Measurements from ENCODE around the gene CFAP90. TPM values are rescaled to one million over a fixed set of nuclear protein-coding genes. Genes with fewer than 3 reads are reported as not detected.

The CFAP90 gene
- total RNA-seq, 2 experiments from 2014 or later, result not detected

DNA sequence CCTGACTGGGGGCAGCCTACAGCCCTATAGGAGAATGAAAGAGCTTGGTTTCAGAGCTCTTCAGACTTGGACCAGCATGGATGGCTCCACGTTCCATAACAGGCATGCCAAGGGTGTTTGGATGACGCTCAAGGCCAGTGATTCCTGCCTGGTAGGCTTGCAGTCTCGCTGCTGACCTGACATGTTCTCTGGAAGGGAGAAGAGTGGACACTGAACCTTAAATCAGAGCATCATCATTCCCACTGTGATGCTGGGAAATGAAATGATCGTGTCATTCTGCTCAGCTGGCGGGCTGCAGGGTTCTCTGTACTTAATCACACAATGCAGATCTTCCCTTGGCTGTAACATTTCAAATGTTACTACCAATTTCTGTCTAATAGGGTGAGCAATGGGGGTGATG lies 57.0 kb downstream of the CFAP90 start:
- Mint-ChIP-seq H3K36me3 (no peaks in the 10 kb centered on the region), H3K9me3 (no peaks in the 10 kb centered on the region), H3K4me3 (no peak overlapping the region), H3K27ac (no peak overlapping the region), H3K27me3 (peaks cover 24% of the 10 kb centered on the region), H3K4me1 (ENCODE audit: low read depth) (no peaks in the 10 kb centered on the region)
- CTCF ChIA-PET, result no interaction called here
- POLR2A ChIA-PET, result no interaction called here
- intact Hi-C loops (cut with micrococcal nuclease), result no loop called here
- no peak for DNase-seq

DNA sequence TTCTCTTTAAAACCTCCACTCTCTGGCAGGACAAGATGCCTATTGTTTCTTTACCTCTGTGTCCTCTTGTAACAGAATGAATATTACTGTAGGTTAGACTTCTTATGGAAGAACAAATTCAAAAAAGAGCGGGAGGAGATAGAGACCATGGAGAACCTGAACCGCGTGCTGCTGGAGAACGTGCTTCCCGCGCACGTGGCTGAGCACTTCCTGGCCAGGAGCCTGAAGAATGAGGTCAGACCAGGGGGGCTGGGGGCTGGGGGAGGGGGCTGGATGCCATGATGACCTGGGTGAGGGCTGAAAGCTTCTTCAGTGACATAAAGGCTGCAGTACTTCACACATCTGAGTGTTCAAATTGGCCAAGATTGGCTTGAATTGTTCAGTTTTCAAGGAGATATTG lies 61.4 kb downstream of the CFAP90 start:
- intact Hi-C loops (cut with micrococcal nuclease), result no loop called here
- POLR2A ChIA-PET, result no interaction called here
- no peak for DNase-seq

DNA sequence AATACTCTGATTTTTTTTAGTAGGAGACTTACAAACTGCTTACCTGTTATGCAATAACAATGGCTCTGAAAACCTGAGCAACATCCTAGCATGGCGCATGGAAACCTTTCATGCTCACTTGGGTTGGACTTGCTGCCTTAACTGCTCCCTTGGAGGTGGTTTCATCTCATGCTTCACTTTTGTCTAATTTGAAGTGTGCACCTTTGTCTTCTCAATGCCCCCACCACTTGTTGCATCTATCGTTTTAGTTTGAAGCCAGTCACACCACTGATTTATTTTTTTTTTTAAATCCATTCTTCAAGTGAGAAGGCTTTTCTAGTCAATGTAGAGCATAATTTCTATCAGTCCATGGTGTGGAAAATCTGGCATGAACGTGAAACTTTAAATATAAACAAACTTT lies 63.2 kb downstream of the CFAP90 start:
- H3K27ac Mint-ChIP-seq, result no peak overlapping the region
- ChIA-PET CTCF (no interaction called here), POLR2A (no interaction called here)
- DNase-seq, result no peak
- peaks cover 30% of the 10 kb centered on the region for H3K27me3 Mint-ChIP-seq
- intact Hi-C loops (cut with micrococcal nuclease), result no loop called here
- H3K9me3 Mint-ChIP-seq, result no peaks in the 10 kb centered on the region
- no peaks in the 10 kb centered on the region for H3K36me3 Mint-ChIP-seq
- no peaks in the 10 kb centered on the region for H3K4me1 Mint-ChIP-seq (ENCODE audit: low read depth)
- no peak overlapping the region for H3K4me3 Mint-ChIP-seq

More for the DNA sequence above, 61.4 kb downstream of the CFAP90 start:
- Mint-ChIP-seq H3K27me3 (peaks cover 26% of the 10 kb centered on the region), H3K9me3 (no peaks in the 10 kb centered on the region), H3K4me1 (ENCODE audit: low read depth) (no peaks in the 10 kb centered on the region), H3K36me3 (no peaks in the 10 kb centered on the region), H3K4me3 (no peak overlapping the region), H3K27ac (no peak overlapping the region)
- CTCF ChIA-PET, result no interaction called here

DNA sequence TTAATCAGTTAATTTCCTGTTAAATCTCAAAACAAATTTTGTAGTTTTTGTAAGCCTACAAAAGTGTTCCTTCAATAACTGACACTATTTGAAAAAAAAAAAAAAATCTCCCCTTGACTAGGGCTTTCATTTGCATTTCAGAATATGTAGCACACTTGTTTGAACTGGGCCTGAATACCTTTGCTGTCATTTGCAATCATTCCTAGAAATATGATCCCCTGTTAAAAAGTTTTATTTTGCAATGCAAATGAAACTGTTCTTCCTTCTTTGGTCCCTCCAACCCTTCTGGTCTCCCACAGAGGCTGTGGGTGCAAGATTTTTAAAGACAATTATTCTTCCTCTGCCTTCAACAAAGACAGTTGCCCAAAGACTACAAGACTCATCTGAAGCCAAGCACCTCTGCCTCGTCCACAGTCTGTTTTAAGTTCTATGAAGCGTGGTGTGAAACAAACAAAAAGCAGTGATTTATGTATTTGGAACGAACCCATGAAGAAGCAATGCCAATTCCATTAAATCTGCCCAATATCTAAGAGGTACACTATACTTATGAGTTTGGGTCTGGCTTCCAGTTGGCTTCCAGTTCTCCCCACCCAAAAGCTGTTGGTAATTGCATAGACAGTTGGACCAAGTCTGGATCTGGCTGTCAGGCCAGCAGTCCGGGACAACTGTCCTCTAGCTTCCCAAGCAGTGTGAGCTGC lies 66.1 kb downstream of the CFAP90 start:
- no peaks in the 10 kb centered on the region for H3K36me3 Mint-ChIP-seq
- H3K4me3 Mint-ChIP-seq, result no peak overlapping the region
- no peaks in the 10 kb centered on the region for H3K9me3 Mint-ChIP-seq
- peaks cover 43% of the 10 kb centered on the region for H3K27me3 Mint-ChIP-seq
- DNase-seq, result no peak
- ChIA-PET POLR2A (no interaction called here), CTCF (no interaction called here)
- H3K4me1 Mint-ChIP-seq (ENCODE audit: low read depth), result peaks cover under 1% of the 10 kb centered on the region
- no peak overlapping the region for H3K27ac Mint-ChIP-seq
- intact Hi-C loops (cut with micrococcal nuclease), result no loop called here

DNA sequence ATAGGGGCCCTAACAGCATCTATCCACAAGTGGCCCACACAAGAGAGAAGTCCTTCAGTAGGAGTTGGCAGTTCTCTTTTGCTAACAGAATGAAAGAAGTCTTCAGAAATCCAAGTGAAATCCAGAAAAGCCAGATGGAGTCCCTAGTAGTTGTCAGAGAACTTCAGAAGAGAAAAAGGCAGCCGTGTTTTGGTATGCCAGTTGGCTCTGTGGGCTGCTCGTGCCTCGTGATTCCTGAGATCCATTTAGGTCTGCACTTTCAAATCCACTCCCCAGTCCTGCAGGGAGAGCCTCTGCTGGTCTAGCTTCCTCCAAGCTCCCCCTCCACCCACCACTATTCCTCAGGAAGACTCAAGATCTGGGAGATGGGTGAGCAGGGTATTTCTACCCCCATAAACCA lies 69.0 kb downstream of the CFAP90 start:
- intact Hi-C loops (cut with micrococcal nuclease), result no loop called here
- CTCF ChIA-PET, result interaction anchor here (1.1 kb wide), 1 partner anchor 36 kb away, joined by 3 read pairs; no protein-coding TSS in a partner anchor
- Mint-ChIP-seq H3K27me3 (peaks cover 56% of the 10 kb centered on the region), H3K27ac (no peak overlapping the region), H3K4me1 (ENCODE audit: low read depth) (peaks cover 16% of the 10 kb centered on the region), H3K4me3 (no peak overlapping the region), H3K9me3 (no peaks in the 10 kb centered on the region), H3K36me3 (no peaks in the 10 kb centered on the region)
- DNase-seq, result no peak
- POLR2A ChIA-PET, result no interaction called here

Other genes starting within 250 kb of the CFAP90 start
- 1 to 10 TPM; 6.9 to 7.5 TPM for gene FASTKD3, start 17.9 kb upstream of the CFAP90 start, total RNA-seq
- 10 to 100 TPM; 45.2 to 47.1 TPM for gene MTRR, start 18.0 kb upstream of the CFAP90 start, total RNA-seq